ENCODE measurements around the gene NIPAL3. TPM values are rescaled to one million over a fixed set of nuclear protein-coding genes. Genes with fewer than 3 reads are reported as not detected.

NIPAL3 gene
- total RNA-seq, 1 donor from 2014 or later, result 45.0 TPM

DNA sequence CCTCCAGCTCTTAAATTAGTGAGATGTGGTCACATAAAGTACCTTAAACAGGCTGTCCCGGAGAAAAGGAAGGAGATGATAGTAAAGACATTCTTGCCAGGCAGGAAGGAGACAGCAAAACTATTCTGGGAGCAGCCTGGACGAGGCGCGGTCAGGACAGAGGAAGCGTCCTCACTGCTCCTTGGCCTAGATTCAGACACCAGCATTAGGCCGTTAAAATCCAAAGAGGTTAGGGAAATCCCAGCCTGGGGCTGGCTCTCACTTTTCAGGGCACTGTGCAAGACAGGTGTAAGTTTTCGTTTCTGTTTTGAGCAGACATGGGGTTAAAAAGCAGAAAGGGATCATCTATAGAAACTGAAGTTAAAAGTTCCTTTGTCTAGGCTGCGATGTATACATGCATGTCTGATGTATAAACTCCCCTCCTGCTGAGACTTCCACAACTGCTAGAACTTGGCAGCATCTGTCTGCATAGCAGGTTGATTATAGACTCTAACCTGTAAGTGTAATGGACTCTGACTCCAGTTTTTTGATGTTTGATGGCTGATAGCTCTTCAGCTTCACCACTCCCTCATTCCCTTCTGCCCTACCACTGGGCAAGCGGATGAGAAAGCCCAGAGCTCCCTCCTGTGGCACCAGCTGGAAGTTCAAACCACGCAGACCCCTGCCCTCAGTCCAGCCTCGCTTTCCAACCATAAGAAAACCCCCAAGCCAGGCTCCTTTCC lies 23.6 kb upstream of the NIPAL3 start:
- no peak for DNase-seq (ENCODE audit: low read depth)
- Histone ChIP-seq H3K36me3 (ENCODE audit: control insufficient read depth, insufficient read depth, low read length) (no peaks in the 10 kb centered on the region), H3K4me3 (ENCODE audit: low read depth, low read length) (no peak overlapping the region), H3K27me3 (ENCODE audit: control insufficient read depth, insufficient read depth, low read length) (no peaks in the 10 kb centered on the region)
- TF ChIP-seq, protein P1, sequence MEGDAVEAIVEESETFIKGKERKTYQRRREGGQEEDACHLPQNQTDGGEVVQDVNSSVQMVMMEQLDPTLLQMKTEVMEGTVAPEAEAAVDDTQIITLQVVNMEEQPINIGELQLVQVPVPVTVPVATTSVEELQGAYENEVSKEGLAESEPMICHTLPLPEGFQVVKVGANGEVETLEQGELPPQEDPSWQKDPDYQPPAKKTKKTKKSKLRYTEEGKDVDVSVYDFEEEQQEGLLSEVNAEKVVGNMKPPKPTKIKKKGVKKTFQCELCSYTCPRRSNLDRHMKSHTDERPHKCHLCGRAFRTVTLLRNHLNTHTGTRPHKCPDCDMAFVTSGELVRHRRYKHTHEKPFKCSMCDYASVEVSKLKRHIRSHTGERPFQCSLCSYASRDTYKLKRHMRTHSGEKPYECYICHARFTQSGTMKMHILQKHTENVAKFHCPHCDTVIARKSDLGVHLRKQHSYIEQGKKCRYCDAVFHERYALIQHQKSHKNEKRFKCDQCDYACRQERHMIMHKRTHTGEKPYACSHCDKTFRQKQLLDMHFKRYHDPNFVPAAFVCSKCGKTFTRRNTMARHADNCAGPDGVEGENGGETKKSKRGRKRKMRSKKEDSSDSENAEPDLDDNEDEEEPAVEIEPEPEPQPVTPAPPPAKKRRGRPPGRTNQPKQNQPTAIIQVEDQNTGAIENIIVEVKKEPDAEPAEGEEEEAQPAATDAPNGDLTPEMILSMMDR (IDR thresholded peaks at IDR 0.05; ENCODE audit: insufficient read depth, low read length, poor library complexity, severe bottlenecking), result peak; percentile 85

DNA sequence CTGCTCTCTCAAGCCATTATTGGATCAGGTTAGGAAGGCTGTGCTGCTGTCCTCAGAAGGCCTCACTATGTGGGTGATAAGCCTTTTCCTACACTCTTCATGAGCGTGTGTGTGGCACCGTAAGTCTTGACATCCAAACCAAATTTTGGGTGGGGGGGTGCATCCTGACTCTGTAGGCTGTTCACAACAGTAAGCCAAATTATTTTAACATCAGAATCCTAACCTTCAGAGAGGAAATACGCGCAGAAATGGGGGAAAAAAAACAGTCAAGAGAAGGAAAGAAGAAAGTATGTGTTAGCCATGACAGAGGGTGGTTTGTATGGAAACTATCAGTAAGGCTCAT lies 23.0 kb upstream of the NIPAL3 start:
- no peak for DNase-seq (ENCODE audit: low read depth)
- no peak overlapping the region for H3K4me3 ChIP-seq (ENCODE audit: low read depth, low read length)
- H3K27me3 ChIP-seq (ENCODE audit: control insufficient read depth, insufficient read depth, low read length), result no peaks in the 10 kb centered on the region
- no peaks in the 10 kb centered on the region for H3K36me3 ChIP-seq (ENCODE audit: control insufficient read depth, insufficient read depth, low read length)
- TF ChIP-seq, protein P1 (IDR thresholded peaks at IDR 0.05; ENCODE audit: insufficient read depth, low read length, poor library complexity, severe bottlenecking), result no peak

DNA sequence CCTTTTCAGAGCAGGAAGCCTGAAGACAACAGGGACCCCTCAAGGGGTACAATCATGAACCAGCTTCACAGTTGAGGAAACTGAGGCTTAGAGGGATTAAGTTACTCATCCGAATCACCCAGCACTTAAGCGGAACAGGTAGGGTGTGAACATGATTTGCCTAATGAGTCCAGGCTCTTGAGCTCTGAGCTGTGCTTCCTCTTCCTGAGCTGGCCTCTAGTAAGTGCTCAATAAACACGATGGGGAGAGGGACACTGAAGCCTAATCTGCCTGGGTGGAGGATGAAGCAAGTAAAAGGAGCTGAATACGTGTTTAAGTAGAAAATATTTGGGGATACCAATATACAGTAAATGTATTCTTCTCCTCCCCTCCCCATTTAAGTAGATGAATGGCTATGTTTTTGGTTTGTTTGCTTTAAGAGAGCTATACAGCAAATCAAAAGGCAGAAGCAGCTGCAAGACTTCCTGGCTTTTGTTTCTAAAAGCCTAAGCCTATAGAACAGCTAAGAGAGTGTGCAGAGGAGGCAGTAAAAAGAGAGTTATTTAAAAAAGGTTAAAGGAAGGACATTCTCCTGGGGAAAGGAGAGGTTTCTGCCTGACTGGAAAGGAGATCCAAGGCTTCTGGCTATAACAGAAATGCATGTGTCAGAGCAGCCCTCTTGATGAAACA lies 22.5 kb upstream of the NIPAL3 start:
- TF ChIP-seq, protein P1 (IDR thresholded peaks at IDR 0.05; ENCODE audit: insufficient read depth, low read length, poor library complexity, severe bottlenecking), result no peak
- Histone ChIP-seq H3K27me3 (ENCODE audit: control insufficient read depth, insufficient read depth, low read length) (no peaks in the 10 kb centered on the region), H3K36me3 (ENCODE audit: control insufficient read depth, insufficient read depth, low read length) (no peaks in the 10 kb centered on the region), H3K4me3 (ENCODE audit: low read depth, low read length) (no peak overlapping the region)
- DNase-seq (ENCODE audit: low read depth), result no peak

DNA sequence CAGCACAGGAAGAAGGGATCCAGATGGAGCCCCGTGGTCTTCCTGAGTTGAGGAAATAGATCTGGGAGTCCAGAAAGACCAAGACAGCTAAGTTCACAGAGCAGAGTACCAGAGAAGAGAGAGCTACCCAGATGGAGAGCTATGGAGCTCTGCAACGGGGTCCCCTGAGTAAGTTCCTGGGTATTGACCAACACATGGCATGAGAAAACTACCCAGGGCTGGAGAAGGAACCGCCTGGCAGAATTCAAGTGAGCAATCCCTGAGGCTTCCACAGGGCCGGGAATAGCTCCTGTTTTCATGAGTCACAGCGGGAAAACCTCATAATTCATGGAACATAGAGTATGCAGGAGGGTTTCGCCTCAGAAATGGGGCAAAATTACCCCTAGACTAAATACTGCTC lies 21.7 kb upstream of the NIPAL3 start:
- no peak for DNase-seq (ENCODE audit: low read depth)
- Histone ChIP-seq H3K36me3 (ENCODE audit: control insufficient read depth, insufficient read depth, low read length) (no peaks in the 10 kb centered on the region), H3K27me3 (ENCODE audit: control insufficient read depth, insufficient read depth, low read length) (no peaks in the 10 kb centered on the region), H3K4me3 (ENCODE audit: low read depth, low read length) (no peak overlapping the region)
- TF ChIP-seq, protein P1 (IDR thresholded peaks at IDR 0.05; ENCODE audit: insufficient read depth, low read length, poor library complexity, severe bottlenecking), result no peak

DNA sequence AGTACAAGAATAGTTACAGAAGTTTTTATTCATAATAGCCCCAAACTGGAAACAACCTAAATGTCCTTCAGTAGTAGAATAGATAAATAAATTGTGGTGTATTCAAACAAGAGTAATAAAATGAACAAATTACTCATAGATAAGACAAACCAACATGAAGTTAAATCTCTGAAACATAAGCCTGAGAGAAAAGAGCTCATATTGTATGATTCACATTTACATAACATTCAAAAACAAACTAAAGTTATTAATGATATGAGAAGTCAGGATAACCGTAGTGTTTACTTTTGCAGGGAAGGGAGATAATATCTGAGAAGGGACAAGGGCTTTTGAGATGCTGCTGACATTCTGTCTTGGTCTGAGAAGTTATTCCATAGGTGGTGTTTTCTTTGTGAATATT lies 15.5 kb upstream of the NIPAL3 start:
- Histone ChIP-seq H3K36me3 (ENCODE audit: control insufficient read depth, insufficient read depth, low read length) (no peaks in the 10 kb centered on the region), H3K4me3 (ENCODE audit: low read depth, low read length) (no peak overlapping the region), H3K27me3 (ENCODE audit: control insufficient read depth, insufficient read depth, low read length) (no peaks in the 10 kb centered on the region)
- DNase-seq (ENCODE audit: low read depth), result no peak
- TF ChIP-seq, protein P1 (IDR thresholded peaks at IDR 0.05; ENCODE audit: insufficient read depth, low read length, poor library complexity, severe bottlenecking), result no peak
